Measurements from ENCODE around the gene UGT8. TPM values are rescaled to one million over a fixed set of nuclear protein-coding genes. Genes with fewer than 3 reads are reported as not detected.

Gene UGT8
- total RNA-seq (ENCODE audit: low replicate concordance) = not detected in 2 replicates

GRCh38 chr4:114598191-114599121 is at the start of gene UGT8:
Gene UGT8, plus strand, starts transcription at chr4:114598807. Its CDS starts 24,074 bp downstream, at chr4:114622881.

